HG03575 (cell line): ENCODE measurements around the gene IL4R.

ENCODE experiments used
- ATAC-seq: cut with Tn5 transposase; IDR thresholded peaks from one replicate; pipeline ENCODE4 v1.9.1; 2021; ENCODE audit not compliant: unreplicated experiment, insufficient number of reproducible peaks, low FRiP score; ENCODE audit errors: extremely low read depth

IL4R gene

DNA sequence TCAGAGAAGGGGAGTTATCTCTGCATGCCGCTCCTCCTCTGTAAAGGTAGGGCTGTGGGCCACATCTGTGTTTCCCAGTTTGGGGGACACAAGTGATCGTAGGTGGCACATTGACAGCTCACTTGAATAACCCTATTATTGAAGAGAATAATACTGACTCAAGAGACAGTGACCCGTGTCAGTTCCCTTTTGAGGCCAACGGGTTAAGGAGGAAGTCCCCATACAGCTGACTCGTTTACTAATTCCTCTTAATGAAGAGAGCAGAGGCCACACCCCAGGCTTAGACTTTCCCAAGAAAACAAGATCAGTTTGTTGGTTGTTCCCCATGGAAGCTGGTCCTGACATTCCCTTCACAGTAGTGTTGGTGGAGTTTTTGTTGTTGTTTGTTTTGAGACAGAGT is 33.0 kb downstream of the IL4R start:
- no peak for ATAC-seq

DNA sequence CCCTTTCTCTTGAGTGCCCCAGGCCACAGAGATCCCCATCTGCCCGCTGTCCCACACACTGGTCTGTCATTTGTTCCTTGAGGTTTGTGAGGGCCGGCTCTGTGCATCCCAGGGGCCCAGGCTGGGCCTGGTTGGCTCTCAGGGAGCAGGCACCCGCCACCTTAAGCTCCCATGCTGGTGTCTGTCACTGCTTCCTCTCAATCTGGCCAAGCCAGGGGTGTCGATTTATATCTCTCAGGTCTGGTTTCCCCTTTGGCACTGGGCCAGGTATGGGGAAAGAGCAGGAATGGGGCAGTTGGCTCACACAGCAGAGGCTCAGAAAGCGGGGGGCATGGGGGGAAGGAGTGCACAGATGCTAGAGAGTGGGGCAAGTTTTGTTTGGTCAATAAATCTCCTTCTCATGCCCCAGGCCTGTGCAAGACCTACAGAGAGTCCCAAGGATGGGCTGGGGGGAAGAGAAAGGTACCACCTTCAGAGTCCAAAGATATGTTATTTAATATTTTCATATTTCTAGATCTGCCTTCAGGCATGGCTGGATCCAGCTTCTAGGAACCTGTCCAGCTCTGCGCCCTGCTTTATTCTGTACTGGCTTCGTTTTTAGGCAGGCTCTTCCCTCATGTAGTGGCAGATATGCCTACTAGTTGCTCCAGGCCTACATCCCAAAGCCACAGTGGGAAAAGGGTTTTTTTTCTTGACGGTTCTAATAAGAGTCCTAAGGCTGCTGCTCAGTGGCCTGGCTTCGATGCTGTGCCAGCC is 34.3 kb downstream of the IL4R start:
- ATAC-seq = no peak

- no peak for ATAC-seq
These were observed 35.5 kb downstream of the IL4R start for GRCh38 chr16:27349276-27349675.

GRCh38 chr16:27350006-27350405 is 36.2 kb downstream of the IL4R start:
- no peak for ATAC-seq

- no peak for ATAC-seq
These were observed 38.2 kb downstream of the IL4R start for GRCh38 chr16:27351989-27352388.

DNA sequence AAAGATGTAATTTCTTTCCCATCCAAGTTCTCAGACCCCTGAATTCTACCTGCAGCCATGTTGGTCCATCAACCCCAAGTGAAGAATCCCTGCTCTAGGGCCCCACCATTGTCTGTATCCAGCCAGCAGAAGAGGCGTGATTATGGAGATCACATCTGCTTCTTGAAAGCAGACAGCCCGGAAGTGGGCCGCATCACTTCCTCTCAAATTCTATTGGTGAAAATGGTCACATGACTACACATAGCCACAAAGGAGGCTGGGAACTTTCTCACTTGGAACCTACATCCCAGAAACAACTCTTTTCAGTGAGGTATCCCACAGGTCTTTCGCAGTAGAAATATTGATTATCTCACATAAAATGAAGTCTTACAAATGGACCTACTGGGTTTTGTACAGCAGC is 40.1 kb downstream of the IL4R start:
- ATAC-seq = no peak

GRCh38 chr16:27355610-27356009 is 41.8 kb downstream of the IL4R start:
- ATAC-seq = no peak

- no peak for ATAC-seq
These were observed 43.0 kb downstream of the IL4R start for GRCh38 chr16:27356794-27357193.

- ATAC-seq = no peak
These were observed 45.3 kb downstream of the IL4R start for GRCh38 chr16:27359051-27359450.

DNA sequence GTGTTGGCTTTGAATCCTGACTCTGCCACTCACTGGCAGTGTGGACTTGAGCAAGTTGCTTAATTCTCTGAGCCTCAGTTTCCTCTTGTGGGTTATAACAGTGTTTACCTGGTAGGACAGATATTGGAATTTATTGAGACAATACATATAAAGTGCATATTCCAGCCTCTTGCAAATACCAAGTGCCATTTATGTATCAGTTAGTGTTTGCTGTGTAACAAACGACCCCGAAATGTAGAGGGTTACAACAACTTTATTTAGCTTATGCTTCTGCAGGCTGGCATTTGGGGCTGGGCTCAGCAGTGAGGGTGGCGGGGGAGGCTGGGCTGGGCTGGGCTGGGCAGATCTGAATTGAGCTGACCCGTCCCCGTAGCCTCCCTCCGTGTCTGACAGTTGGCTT is 45.8 kb downstream of the IL4R start:
- no peak for ATAC-seq

DNA sequence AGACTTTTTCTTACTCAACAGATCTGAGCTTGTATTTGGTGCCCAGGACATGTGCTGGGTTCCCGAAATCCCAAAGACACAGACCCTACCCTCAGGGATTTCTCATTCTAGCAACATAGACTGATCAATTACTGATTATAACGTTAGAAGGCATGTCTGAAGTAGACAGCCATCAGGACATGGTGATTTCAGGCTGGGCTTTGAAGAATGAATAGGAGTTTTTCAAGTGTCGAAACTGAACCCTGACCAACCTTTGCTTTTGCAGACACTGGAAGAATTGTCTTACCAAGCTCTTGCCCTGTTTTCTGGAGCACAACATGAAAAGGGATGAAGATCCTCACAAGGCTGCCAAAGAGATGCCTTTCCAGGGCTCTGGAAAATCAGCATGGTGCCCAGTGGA is 48.2 kb downstream of the IL4R start:
- ATAC-seq = no peak

- no peak for ATAC-seq
These were observed 48.9 kb downstream of the IL4R start for GRCh38 chr16:27362570-27363245.

DNA sequence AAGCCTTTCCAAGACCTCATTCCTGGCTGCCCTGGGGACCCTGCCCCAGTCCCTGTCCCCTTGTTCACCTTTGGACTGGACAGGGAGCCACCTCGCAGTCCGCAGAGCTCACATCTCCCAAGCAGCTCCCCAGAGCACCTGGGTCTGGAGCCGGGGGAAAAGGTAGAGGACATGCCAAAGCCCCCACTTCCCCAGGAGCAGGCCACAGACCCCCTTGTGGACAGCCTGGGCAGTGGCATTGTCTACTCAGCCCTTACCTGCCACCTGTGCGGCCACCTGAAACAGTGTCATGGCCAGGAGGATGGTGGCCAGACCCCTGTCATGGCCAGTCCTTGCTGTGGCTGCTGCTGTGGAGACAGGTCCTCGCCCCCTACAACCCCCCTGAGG is 49.5 kb downstream of the IL4R start:
- ATAC-seq = no peak

GRCh38 chr16:27363797-27364196 is 50.0 kb downstream of the IL4R start:
- no peak for ATAC-seq

DNA sequence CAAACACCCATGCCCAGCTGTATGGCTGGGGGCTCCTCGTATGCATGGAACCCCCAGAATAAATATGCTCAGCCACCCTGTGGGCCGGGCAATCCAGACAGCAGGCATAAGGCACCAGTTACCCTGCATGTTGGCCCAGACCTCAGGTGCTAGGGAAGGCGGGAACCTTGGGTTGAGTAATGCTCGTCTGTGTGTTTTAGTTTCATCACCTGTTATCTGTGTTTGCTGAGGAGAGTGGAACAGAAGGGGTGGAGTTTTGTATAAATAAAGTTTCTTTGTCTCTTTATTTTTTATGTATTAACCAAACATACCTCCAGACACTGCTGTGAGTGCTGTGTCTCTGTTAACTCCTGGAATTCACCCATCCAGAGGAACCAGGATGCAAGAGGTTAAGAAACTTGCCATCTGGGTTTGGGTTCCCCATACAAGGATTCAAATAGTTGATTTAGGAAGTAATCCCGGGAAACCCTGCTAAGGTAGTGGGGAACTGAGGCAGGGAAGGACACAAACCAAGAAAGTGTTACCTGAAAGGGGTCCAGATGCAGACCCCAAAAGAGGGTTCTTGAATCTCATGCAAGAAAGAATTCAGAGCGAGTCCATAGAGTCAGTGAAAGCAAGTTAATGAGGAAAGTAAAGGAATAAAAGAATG is 50.8 kb downstream of the IL4R start:
- ATAC-seq = no peak

DNA sequence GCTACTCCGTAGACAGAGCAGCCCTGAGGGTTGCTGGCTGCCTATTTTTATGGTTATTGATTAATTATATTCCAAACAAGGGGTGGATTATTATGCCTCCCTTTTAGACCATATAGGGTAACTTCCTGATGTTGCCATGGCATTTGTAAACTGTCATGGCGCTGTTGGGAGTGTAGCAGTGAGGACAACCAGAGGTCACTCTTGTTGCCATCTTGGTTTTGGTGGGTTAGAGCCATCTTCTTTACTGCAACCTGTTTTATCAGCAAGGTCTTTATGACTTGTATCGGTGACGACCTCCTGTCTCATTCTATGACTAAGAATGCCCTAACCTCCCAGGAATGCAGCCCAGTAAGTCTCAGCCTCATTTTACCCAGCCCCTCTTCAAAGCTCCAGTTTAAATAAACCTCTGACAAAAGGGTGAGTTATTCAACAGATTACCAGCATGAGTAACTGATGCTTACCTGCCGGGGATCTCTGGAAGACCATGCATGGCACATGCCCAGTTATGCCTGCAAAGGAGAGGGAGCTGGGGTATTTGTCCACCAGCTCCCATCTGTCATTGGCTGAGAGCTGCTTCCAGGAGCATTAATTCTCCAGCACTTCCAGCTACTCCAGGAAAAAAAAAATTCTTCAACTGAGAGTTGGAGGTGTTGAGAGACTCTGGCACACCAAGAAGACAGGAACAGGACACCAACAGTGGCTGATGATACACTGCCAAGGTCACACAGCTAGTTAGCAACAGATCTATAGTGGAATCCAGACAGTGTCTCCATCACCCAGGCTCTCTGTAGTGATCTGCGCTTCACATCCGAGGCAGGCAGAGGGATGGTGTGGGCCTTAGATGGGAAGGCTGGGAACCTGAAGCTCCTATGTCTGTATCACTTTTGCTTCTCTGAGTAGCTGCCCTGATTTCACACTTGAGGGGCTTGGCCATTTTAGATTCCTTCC is 51.6 kb downstream of the IL4R start:
- no peak for ATAC-seq

DNA sequence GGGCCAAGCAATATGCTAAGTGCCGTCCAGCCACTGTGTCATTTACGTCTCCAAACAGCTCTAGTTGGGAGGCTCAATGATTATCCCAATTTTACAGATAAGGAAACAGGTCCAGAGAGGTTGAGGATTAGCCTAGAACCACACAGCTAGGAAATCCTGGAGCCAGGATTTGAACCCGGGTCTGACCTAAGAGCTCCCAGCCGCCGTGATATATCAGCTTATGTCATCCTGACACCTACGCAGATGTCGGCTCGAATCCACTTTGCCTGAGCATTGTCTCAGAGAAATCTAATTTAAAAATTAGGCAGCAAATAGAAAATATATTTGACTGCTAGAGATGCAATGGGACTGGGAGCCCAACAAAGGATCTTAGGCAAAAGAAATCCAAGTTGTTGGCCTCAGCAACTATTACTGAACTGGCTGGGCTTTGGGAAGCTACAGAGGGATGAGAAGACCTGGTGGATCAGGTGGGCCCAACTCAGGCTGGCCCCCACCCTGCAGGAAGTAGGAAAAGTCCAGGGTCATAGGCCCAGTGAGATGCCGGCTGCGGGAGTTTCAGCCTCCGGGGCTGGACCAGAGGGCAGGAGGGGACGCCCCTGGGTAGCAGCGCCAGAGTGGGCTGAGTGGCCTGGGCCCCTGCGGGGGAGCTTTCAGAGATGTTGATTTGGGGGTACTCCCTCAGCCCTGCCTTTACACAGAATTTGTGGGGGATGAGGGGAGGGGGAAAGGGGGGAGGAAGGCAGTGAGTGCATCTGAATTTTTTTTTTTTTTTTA is 53.1 kb downstream of the IL4R start:
- no peak for ATAC-seq

DNA sequence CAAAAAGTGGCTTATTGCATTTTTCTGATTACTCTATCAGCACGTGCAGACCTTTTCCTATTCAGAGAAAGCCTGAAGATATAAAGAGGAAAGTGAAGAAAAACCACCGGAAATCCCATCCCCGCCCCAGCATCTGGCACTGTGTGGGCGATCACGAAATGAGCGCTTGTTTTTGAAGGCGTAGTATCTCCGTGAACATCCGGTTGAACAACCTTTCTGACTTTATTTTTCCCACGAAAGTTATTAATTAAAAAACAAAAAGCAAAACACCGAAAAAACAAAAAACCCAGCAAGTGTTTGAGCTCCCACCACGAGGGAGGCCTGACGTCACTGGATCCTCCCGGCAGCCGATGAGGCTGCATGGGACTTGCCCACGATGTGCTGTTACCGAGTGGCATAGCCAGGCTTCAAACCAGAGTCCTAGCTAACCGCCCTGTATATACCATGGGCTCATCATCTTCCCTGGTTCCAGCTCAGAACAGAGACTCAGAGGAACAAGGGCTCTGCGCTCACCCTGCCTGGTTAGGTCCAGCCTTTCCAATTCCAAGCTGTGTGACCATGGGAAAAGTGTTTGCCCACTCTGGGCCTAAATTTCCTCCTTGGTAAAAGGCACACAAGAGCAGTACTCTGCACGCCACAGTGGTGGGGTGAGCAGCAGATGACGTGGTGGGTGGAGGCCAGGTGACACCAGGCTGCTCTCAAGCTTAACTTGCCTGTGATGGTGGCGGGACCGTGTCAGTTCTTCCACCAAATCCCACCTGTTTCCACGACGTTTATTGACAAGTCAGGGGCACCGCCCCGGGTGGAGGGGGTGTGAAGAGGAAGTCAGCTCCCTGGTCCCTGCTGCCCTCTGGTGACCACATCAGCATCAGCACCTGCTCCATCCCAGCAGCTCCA is 53.9 kb downstream of the IL4R start:
- peak; percentile 34 for ATAC-seq
